ENCODE measurements around the gene NAGS.
"Not testable (repeated sequence)": the region's sequence is repeated elsewhere in the genome, so short reads cannot be mapped to it uniquely, and the experiment has no call there.

Gene NAGS

GRCh38 chr17:43986225-43986981 lies 18.0 kb upstream of the NAGS start:
- no peak overlapping the region for H3K4me3 ChIP-seq (replicated peaks; ENCODE audit: low read depth, low read length)
- TF ChIP-seq CTCF (IDR thresholded peaks at IDR 0.05; ENCODE audit: low read length, missing control alignments), result no peak
- no peak for DNase-seq (ENCODE audit: low read depth)

GRCh38 chr17:43987131-43988021 lies 17.0 kb upstream of the NAGS start:
- H3K4me3 ChIP-seq (replicated peaks; ENCODE audit: low read depth, low read length), result no peak overlapping the region
- no peak for TF ChIP-seq CTCF (IDR thresholded peaks at IDR 0.05; ENCODE audit: low read length, missing control alignments)
- no peak for DNase-seq (ENCODE audit: low read depth)

GRCh38 chr17:43988301-43988700 lies 16.1 kb upstream of the NAGS start:
- TF ChIP-seq CTCF (IDR thresholded peaks at IDR 0.05; ENCODE audit: low read length, missing control alignments), result no peak
- DNase-seq (ENCODE audit: low read depth), result no peak

GRCh38 chr17:43992641-43993040 lies 11.8 kb upstream of the NAGS start:
- no peak for TF ChIP-seq CTCF (IDR thresholded peaks at IDR 0.05; ENCODE audit: low read length, missing control alignments)
- DNase-seq (ENCODE audit: low read depth), result no peak
- H3K4me3 ChIP-seq (replicated peaks; ENCODE audit: low read depth, low read length), result no peak overlapping the region

More at GRCh38 chr17:43988301-43988700, 16.1 kb upstream of the NAGS start:
- H3K4me3 ChIP-seq (replicated peaks; ENCODE audit: low read depth, low read length), result no peak overlapping the region

- peak; percentile 74 for TF ChIP-seq CTCF (IDR thresholded peaks at IDR 0.05; ENCODE audit: low read length, missing control alignments)
- H3K4me3 ChIP-seq (replicated peaks; ENCODE audit: low read depth, low read length), result peak overlapping the region; percentile 49
- DNase-seq (ENCODE audit: low read depth), result peak; percentile 68
These were observed 9.9 kb upstream of the NAGS start for GRCh38 chr17:43994272-43995149.

- no peak for TF ChIP-seq CTCF (IDR thresholded peaks at IDR 0.05; ENCODE audit: low read length, missing control alignments)
- no peak for DNase-seq (ENCODE audit: low read depth)
- H3K4me3 ChIP-seq (replicated peaks; ENCODE audit: low read depth, low read length), result no peak overlapping the region
These were observed 9.3 kb upstream of the NAGS start for GRCh38 chr17:43995150-43995471.

- not testable (repeated sequence) for H3K4me3 ChIP-seq (replicated peaks; ENCODE audit: low read depth, low read length); DNase-seq (ENCODE audit: low read depth)
These were observed 7.2 kb upstream of the NAGS start for GRCh38 chr17:43997180-43997579.
